HepG2 (cell line): ENCODE results near the gene SLC39A8. TPM values are rescaled to one million over a fixed set of nuclear protein-coding genes. Genes with fewer than 3 reads are reported as not detected.

Experiments
- ATAC-seq: fragments of 200-7000 bp; cut with Tn5 transposase; 3 replicates; pipeline ENCODE4 v1.9.1; 2020; ENCODE audit warnings: mild to moderate bottlenecking, moderate library complexity
- BruUV-seq: library from RNA; stranded (reverse); fragments of 400-500 nt; replicated peaks from 2 replicates; lab custom pipeline; 2021; lab: Mats Ljungman, UMichigan
- CTCF ChIA-PET: fragments of 300-600 bp; formaldehyde crosslinking; extraction: SDS; loops from one replicate; lab custom pipeline; 2021; ENCODE audit warnings: low total read pairs, inconsistent platforms, low intra/inter-chr PET ratio; lab: Yijun Ruan, JAX
- POLR2A ChIA-PET: fragments of 350-600 bp; sonication (Branson Sonifier 250); formaldehyde crosslinking; loops from one replicate; lab custom pipeline; 2020; ENCODE audit warnings: antibody characterized with exemption, inconsistent platforms; lab: Yijun Ruan, JAX
- DNase-seq: peaks from one replicate; pipeline ENCODE4 v3.0.0-alpha.2; 2015; ENCODE audit warnings: low spot score
- FAIRE-seq: peaks from 3 replicates; lab custom pipeline; 2011; peaks lifted over from hg19 to GRCh38; lab: Jason Lieb, UNC
- H2AFZ ChIP-seq: one replicate; pipeline ENCODE4 v1.6.1; 2011; ENCODE audit warnings: low read length, inconsistent platforms
- H3K27ac ChIP-seq: fragments of 300-600 bp; 3 replicates; pipeline ENCODE4 v1.8.0; 2011; ENCODE audit warnings: mixed run types, mild to moderate bottlenecking, mixed read lengths, low read length, inconsistent platforms; ENCODE audit not compliant: insufficient read depth; ENCODE audit errors: extremely low read length
- H3K27me3 ChIP-seq, 2 experiments: fragments of 200-600 bp in 1 of 2; 2 replicates in 1 of 2; 3 replicates in 1 of 2; pipeline versions ENCODE4 v1.6.0 to v1.8.0; 2011; ENCODE audit warnings: low read length in 2 of 2, mild to moderate bottlenecking in 2 of 2, moderate library complexity in 2 of 2, inconsistent platforms in 1 of 2; ENCODE audit not compliant: insufficient read depth in 2 of 2, control insufficient read depth in 1 of 2
- H3K36me3 ChIP-seq, 2 experiments: fragments of 200-600 bp in 1 of 2; replicated peaks in 1 of 2; 2 replicates in 1 of 2; 3 replicates in 1 of 2; pipeline versions ENCODE4 v1.5.1 to v1.8.0; 2011; ENCODE audit warnings: low read length in 2 of 2, inconsistent platforms in 1 of 2; ENCODE audit not compliant: insufficient read depth in 2 of 2, control insufficient read depth in 1 of 2
- H3K4me1 ChIP-seq: 2 replicates; pipeline ENCODE4 v1.5.1; 2012; ENCODE audit warnings: low read length, inconsistent platforms; ENCODE audit not compliant: insufficient read depth
- H3K4me2 ChIP-seq: 2 replicates; pipeline ENCODE4 v1.6.0; 2011; ENCODE audit warnings: low read depth, low read length, inconsistent platforms
- H3K4me3 ChIP-seq, 3 experiments: fragments of 200-600 bp in 1 of 3; sonication (generic), shearing (Covaris generic) in 1 of 3; replicated peaks in 1 of 3; 2 replicates each; pipeline ENCODE4 v1.5.1; 2011 to 2016; ENCODE audit warnings: low read length in 3 of 3, inconsistent platforms in 2 of 3, low read depth in 2 of 3, mild to moderate bottlenecking in 2 of 3, control low read depth in 1 of 3, mixed read lengths in 1 of 3; ENCODE audit not compliant: insufficient read depth in 1 of 3
- H3K79me2 ChIP-seq: one replicate; pipeline ENCODE4 v1.6.1; 2011; ENCODE audit warnings: low read length, inconsistent platforms; ENCODE audit not compliant: insufficient read depth
- H3K9ac ChIP-seq: 2 replicates; pipeline ENCODE4 v1.6.0; 2011; ENCODE audit warnings: mild to moderate bottlenecking, low read depth, low read length, inconsistent platforms; ENCODE audit not compliant: insufficient read depth
- H3K9me3 ChIP-seq: 2 replicates; pipeline ENCODE4 v1.5.1; 2012; ENCODE audit warnings: mild to moderate bottlenecking, low read length
- H4K20me1 ChIP-seq: 2 replicates; pipeline ENCODE4 v1.6.0; 2011; ENCODE audit warnings: inconsistent platforms, mild to moderate bottlenecking, low read length, moderate library complexity; ENCODE audit not compliant: insufficient read depth
- CTCF ChIP-seq: sonication (generic); formaldehyde crosslinking; IDR thresholded peaks from 2 replicates; pipeline ENCODE4 v1.5.0; 2020; ENCODE audit warnings: mild to moderate bottlenecking, missing genetic modification reagents, moderate library complexity
- GMEB1 ChIP-seq: sonication (generic); formaldehyde crosslinking; IDR thresholded peaks from 2 replicates; pipeline ENCODE4 v1.5.1; 2020; ENCODE audit warnings: missing genetic modification reagents, mild to moderate bottlenecking, borderline replicate concordance
- REPIN1 ChIP-seq: sonication (generic); formaldehyde crosslinking; IDR thresholded peaks from 2 replicates; pipeline ENCODE4 v1.8.0; 2022; ENCODE audit warnings: missing genetic modification reagents, low read depth, mild to moderate bottlenecking, borderline replicate concordance
- THYN1 ChIP-seq: sonication (generic); formaldehyde crosslinking; IDR thresholded peaks from 2 replicates; pipeline ENCODE4 v1.8.1; 2023; ENCODE audit warnings: low read depth, mild to moderate bottlenecking, moderate library complexity, missing genetic modification reagents, borderline replicate concordance
- TRIM24 ChIP-seq: sonication (generic); formaldehyde crosslinking; IDR thresholded peaks from 2 replicates; pipeline ENCODE4 v1.8.0; 2022; ENCODE audit warnings: mild to moderate bottlenecking, missing genetic modification reagents
- ZBTB7B ChIP-seq: sonication (generic); formaldehyde crosslinking; IDR thresholded peaks from 2 replicates; pipeline ENCODE4 v1.4.0; 2020; ENCODE audit warnings: missing genetic modification reagents
- ZNF326 ChIP-seq: sonication (generic); formaldehyde crosslinking; IDR thresholded peaks from 2 replicates; pipeline ENCODE4 v1.4.0; 2020; ENCODE audit warnings: missing genetic modification reagents, borderline replicate concordance
- ZNF839 ChIP-seq: sonication (generic); formaldehyde crosslinking; IDR thresholded peaks from 2 replicates; pipeline ENCODE4 v1.4.0; 2020; ENCODE audit warnings: missing genetic modification reagents, mild to moderate bottlenecking, borderline replicate concordance
- whole genome bisulfite sequencing: methylation state at CpG from one replicate; pipeline ENCODE4 v1.1.6; 2017; ENCODE audit warnings: low lambda C conversion rate; 5-methylcytosine and 5-hydroxymethylcytosine counted together
- in situ Hi-C: cut with HindIII; loops from 2 replicates; pipeline ENCODE4 v1.10.0; 2017; ENCODE audit warnings: low pct_unique_long_range_greater_than_20kb; ENCODE audit not compliant: extremely low pct_ligation_motif_present
- intact Hi-C: fragments of 100-400 bp; cut with micrococcal nuclease; formaldehyde crosslinking; loops from one replicate; pipeline ENCODE4 v1.10.0; 2022; ENCODE audit not compliant: unreplicated experiment
- polyA plus RNA-seq, 8 experiments: library from polyadenylated mRNA; depleted of rRNA in 3 of 8; stranded (reverse) in 7 of 8; unstranded in 1 of 8; fragments of >200 nt; fragmentation: Illumina TruSeq in 4 of 8; extraction: Trizol in 4 of 8; gene quantifications; 2 replicates each; pipeline versions ENCODE4 v1.2.1 to v1.2.3, GENCODE V29; 2011 to 2016; ENCODE audit warnings: low read depth in 4 of 8, missing spikeins in 1 of 8, mixed read lengths in 1 of 8; ENCODE audit not compliant: insufficient read depth in 1 of 8
- total RNA-seq, 5 experiments: library from RNA; depleted of rRNA; stranded (reverse); fragments of >200 nt; fragmentation: Illumina TruSeq; extraction: Trizol; gene quantifications; 2 replicates each; pipeline ENCODE4 v1.2.3, GENCODE V29; 2016; ENCODE audit warnings: low read depth in 1 of 5

Gene SLC39A8
- total and polyA plus RNA-seq, 2 of the 13 experiments (the other 11 are each of a cell fraction or from before 2014, with no cell fraction given), result 0.22 to 0.38 TPM

GRCh38 chr4:102305666-102306065 lies 39.6 kb downstream of the SLC39A8 start (continued):
- no peak for TF ChIP-seq CTCF (CRISPR knock-in tag)
- no peak for TF ChIP-seq ZNF326
- no peak for TF ChIP-seq GMEB1
- no peak for TF ChIP-seq TRIM24 (CRISPR knock-in tag)
- TF ChIP-seq ZNF839 (CRISPR knock-in tag), result no peak

GRCh38 chr4:102302762-102303161 lies 42.5 kb downstream of the SLC39A8 start:
- no peak overlapping the region for H3K9ac ChIP-seq
- BruUV-seq, result no TSS peak
- DNase-seq (no peak), FAIRE-seq (no peak), ATAC-seq (no peak)
- no peak overlapping the region for H2AFZ ChIP-seq
- no peaks in the 10 kb centered on the region for H3K27me3 ChIP-seq
- H3K4me2 ChIP-seq, result no peak overlapping the region
- no peaks in the 10 kb centered on the region for H4K20me1 ChIP-seq
- POLR2A ChIA-PET, result no interaction called here
- CTCF ChIA-PET, result no interaction called here
- H3K27ac ChIP-seq, result no peak overlapping the region
- 4% methylated on average over 1 of the region's 1 CpG for WGBS
- no peak overlapping the region for H3K4me3 ChIP-seq
- H3K79me2 ChIP-seq, result no peaks in the 10 kb centered on the region
- no peaks in the 10 kb centered on the region for H3K36me3 ChIP-seq
- intact Hi-C loops (no loop called here), in situ Hi-C loops (no loop called here)
- H3K4me1 ChIP-seq, result no peaks in the 10 kb centered on the region
- TF ChIP-seq REPIN1 (CRISPR knock-in tag) (no peak), THYN1 (CRISPR knock-in tag) (no peak), ZBTB7B (no peak)
- H3K9me3 ChIP-seq, result no peaks in the 10 kb centered on the region
